ENCODE data around the gene PCDHB1.

The PCDHB1 gene

GRCh38 chr5:141050622-141051520 lies at the start of gene PCDHB1:
Gene PCDHB1, plus strand, starts transcription at chr5:141051374. Its CDS starts 97 bp downstream, at chr5:141051471.
- DNase-seq (ENCODE audit: low spot score) = no peak
- in situ Hi-C loops (cut with MboI; ENCODE audit: low pct_unique_long_range_greater_than_20kb, low sequenced_read_pairs, unreplicated experiment) = no loop called here
- no peak for TF ChIP-seq CTCF (IDR thresholded peaks at IDR 0.05; ENCODE audit: extremely low read depth, insufficient read depth, missing control alignments)

- DNase-seq (ENCODE audit: low spot score) = no peak
- no peak for TF ChIP-seq CTCF (IDR thresholded peaks at IDR 0.05; ENCODE audit: extremely low read depth, insufficient read depth, missing control alignments)
- in situ Hi-C loops (cut with MboI; ENCODE audit: low pct_unique_long_range_greater_than_20kb, low sequenced_read_pairs, unreplicated experiment) = no loop called here
Observed at GRCh38 chr5:141001446-141001843, 49.7 kb upstream of the PCDHB1 start.

- no peak for TF ChIP-seq CTCF (IDR thresholded peaks at IDR 0.05; ENCODE audit: extremely low read depth, insufficient read depth, missing control alignments)
- in situ Hi-C loops (cut with MboI; ENCODE audit: low pct_unique_long_range_greater_than_20kb, low sequenced_read_pairs, unreplicated experiment) = no loop called here
- DNase-seq (ENCODE audit: low spot score) = no peak
Observed at GRCh38 chr5:141001844-141002604, 49.1 kb upstream of the PCDHB1 start.

GRCh38 chr5:141002605-141002965 lies 48.6 kb upstream of the PCDHB1 start:
- in situ Hi-C loops (cut with MboI; ENCODE audit: low pct_unique_long_range_greater_than_20kb, low sequenced_read_pairs, unreplicated experiment) = no loop called here
- TF ChIP-seq CTCF (IDR thresholded peaks at IDR 0.05; ENCODE audit: extremely low read depth, insufficient read depth, missing control alignments) = no peak
- no peak for DNase-seq (ENCODE audit: low spot score)

- no peak for TF ChIP-seq CTCF (IDR thresholded peaks at IDR 0.05; ENCODE audit: extremely low read depth, insufficient read depth, missing control alignments)
- in situ Hi-C loops (cut with MboI; ENCODE audit: low pct_unique_long_range_greater_than_20kb, low sequenced_read_pairs, unreplicated experiment) = no loop called here
- DNase-seq (ENCODE audit: low spot score) = no peak
Observed at GRCh38 chr5:141003031-141003430, 48.1 kb upstream of the PCDHB1 start.

GRCh38 chr5:141003791-141004611 lies 47.2 kb upstream of the PCDHB1 start:
- in situ Hi-C loops (cut with MboI; ENCODE audit: low pct_unique_long_range_greater_than_20kb, low sequenced_read_pairs, unreplicated experiment) = no loop called here

More at GRCh38 chr5:141003791-141004611, 47.2 kb upstream of the PCDHB1 start:
- DNase-seq (ENCODE audit: low spot score) = no peak
- TF ChIP-seq CTCF (IDR thresholded peaks at IDR 0.05; ENCODE audit: extremely low read depth, insufficient read depth, missing control alignments) = no peak

Measured in GM13977 (cell line).